Measurements from ENCODE around the gene USF1. TPM values are rescaled to one million over a fixed set of nuclear protein-coding genes. Genes with fewer than 3 reads are reported as not detected.

USF1 gene
- total and polyA plus RNA-seq, 4 donors, result 67.5 to 95.1 (median 73.5) TPM

DNA sequence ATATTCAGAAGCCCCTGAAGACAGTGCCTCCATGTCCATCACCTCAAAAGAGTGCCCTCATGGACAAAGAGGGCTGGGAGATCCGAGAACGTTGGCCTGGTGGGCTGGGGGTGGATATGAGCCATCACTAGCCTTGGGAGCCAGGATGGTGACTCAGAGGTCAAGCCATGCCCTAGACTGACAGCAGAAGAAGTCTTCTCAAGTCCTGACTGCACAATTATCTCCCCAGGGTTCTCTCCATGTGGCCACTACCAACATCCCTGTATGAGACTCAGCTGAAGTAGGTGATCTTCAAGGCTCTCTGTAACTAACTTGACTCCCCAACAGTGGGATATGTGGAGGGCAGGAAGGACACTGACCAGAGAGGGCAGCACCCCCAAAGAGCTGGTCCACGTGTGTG is 7.1 kb upstream of the USF1 start:
- Histone ChIP-seq H3K27me3 (ENCODE audit: control insufficient read depth in 3 of 3, insufficient read depth in 3 of 3, low read length in 2 of 3) (peaks cover 0 to 3% (median 0%) of the 10 kb centered on the region in 3 donors), H3K4me1 (ENCODE audit: control insufficient read depth in 5 of 5, insufficient read depth in 5 of 5, low read length in 5 of 5) (no peaks in the 10 kb centered on the region), H3K9ac (ENCODE audit: insufficient read depth in 1 of 2, low read length in 2 of 2) (no peak overlapping the region), H3K4me3 (no peak overlapping the region), H3K27ac (ENCODE audit: low read depth in 1 of 2, low read length in 1 of 2) (no peak overlapping the region), H3K36me3 (ENCODE audit: control insufficient read depth in 4 of 4, insufficient read depth in 4 of 4, low read length in 4 of 4) (peaks cover 0 to 16% (median 0%) of the 10 kb centered on the region in 4 donors), H3K9me3 (ENCODE audit: control insufficient read depth in 4 of 4, insufficient read depth in 3 of 4, low read length in 3 of 4) (peaks cover 0 to 5% (median 0%) of the 10 kb centered on the region in 4 donors)
- WGBS, 2 donors, result 82 to 84% methylated on average over 3 of the region's 3 CpGs
- ATAC-seq (ENCODE audit: insufficient read depth, low FRiP score) (no peak), DNase-seq (no peak)
- TF ChIP-seq, protein P1, sequence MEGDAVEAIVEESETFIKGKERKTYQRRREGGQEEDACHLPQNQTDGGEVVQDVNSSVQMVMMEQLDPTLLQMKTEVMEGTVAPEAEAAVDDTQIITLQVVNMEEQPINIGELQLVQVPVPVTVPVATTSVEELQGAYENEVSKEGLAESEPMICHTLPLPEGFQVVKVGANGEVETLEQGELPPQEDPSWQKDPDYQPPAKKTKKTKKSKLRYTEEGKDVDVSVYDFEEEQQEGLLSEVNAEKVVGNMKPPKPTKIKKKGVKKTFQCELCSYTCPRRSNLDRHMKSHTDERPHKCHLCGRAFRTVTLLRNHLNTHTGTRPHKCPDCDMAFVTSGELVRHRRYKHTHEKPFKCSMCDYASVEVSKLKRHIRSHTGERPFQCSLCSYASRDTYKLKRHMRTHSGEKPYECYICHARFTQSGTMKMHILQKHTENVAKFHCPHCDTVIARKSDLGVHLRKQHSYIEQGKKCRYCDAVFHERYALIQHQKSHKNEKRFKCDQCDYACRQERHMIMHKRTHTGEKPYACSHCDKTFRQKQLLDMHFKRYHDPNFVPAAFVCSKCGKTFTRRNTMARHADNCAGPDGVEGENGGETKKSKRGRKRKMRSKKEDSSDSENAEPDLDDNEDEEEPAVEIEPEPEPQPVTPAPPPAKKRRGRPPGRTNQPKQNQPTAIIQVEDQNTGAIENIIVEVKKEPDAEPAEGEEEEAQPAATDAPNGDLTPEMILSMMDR (IDR thresholded peaks at IDR 0.05; ENCODE audit: control extremely low read depth, extremely low read depth), result no peak

DNA sequence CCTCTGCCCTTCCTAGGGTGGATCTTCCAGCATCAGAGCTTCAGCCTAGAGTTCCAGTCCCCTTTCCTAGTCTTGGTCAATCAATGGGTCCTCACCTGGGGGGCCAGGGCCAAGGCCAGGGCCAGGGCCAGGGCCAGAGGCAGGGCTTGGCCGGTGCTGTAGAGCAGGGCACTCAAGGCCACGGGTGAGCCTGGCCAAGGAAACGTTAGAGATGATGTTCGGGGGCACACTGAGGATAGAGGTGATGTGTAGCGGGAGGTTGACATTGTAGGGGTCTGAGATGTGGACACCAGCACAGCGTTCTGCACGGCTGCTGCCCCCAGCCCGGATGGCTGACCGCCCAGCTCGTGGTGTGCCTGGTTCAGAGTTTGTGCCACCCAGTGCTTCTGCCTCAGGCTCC is 5.4 kb upstream of the USF1 start:
- no peak for DNase-seq
- peaks cover 0 to 9% (median 3%) of the 10 kb centered on the region in 4 donors for H3K9me3 ChIP-seq (ENCODE audit: control insufficient read depth in 4 of 4, insufficient read depth in 3 of 4, low read length in 3 of 4)
- ATAC-seq (ENCODE audit: insufficient read depth, low FRiP score), result no peak
- no peak overlapping the region for H3K9ac ChIP-seq (ENCODE audit: insufficient read depth in 1 of 2, low read length in 2 of 2)
- WGBS, 2 donors, result 95 to 97% methylated on average over 10 of the region's 10 CpGs
- H3K27ac ChIP-seq (ENCODE audit: low read depth in 1 of 2, low read length in 1 of 2), result no peak overlapping the region
- peaks cover 0 to 19% (median 0%) of the 10 kb centered on the region in 4 donors for H3K36me3 ChIP-seq (ENCODE audit: control insufficient read depth in 4 of 4, insufficient read depth in 4 of 4, low read length in 4 of 4)
- peaks cover 0 to 3% (median 0%) of the 10 kb centered on the region in 5 donors for H3K4me1 ChIP-seq (ENCODE audit: control insufficient read depth in 5 of 5, insufficient read depth in 5 of 5, low read length in 5 of 5)
- TF ChIP-seq, protein P1 (IDR thresholded peaks at IDR 0.05; ENCODE audit: control extremely low read depth, extremely low read depth), result no peak
- no peak overlapping the region for H3K4me3 ChIP-seq
- peaks cover 0 to 3% (median 0%) of the 10 kb centered on the region in 3 donors for H3K27me3 ChIP-seq (ENCODE audit: control insufficient read depth in 3 of 3, insufficient read depth in 3 of 3, low read length in 2 of 3)

DNA sequence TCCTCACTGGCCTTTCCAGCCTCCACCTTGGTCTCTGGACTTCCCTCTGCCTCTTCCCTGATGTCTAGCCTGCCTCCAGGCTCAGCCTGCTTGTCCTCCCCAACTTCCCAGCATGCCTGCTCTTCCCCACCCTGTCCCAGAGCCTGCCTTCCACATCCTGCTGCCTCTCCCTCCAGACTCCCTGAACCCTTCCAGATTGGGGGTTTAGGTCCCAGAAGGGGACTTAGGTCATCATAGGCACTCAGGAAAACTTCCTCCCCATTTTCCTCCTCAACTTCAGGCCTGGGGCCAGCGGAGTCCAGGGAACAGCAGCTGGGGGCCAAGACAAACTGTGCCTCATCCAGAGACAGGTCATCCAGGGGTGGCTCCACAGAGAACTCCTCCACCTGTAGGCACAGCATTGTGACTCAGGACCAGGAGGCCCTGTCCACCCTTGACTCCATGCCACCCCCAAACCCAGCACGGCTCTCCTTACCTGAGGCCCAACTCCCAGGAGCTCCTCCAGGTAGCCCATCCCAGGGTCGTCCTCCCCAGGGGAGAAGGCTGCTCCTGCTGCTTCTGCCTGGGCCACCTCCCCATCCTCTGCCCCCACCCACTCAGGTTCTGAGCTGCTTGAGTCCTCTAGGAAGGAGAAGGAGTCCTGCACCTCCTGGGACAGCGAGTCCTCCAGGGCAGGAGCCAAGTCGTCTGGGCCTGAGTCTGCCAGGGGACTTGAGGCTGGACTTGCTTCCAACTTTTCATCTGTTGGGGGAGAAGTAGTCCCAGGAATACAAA is 3.4 kb upstream of the USF1 start:
- no peak for DNase-seq
- 91 to 95% methylated on average over 5 of the region's 5 CpGs for WGBS, 2 donors
- no peak for ATAC-seq (ENCODE audit: insufficient read depth, low FRiP score)
- Histone ChIP-seq H3K4me3 (no peak overlapping the region), H3K4me1 (ENCODE audit: control insufficient read depth in 5 of 5, insufficient read depth in 5 of 5, low read length in 5 of 5) (peaks cover under 1 to 10% (median 4%) of the 10 kb centered on the region in 5 donors), H3K9ac (ENCODE audit: insufficient read depth in 1 of 2, low read length in 2 of 2) (no peak overlapping the region), H3K36me3 (ENCODE audit: control insufficient read depth in 4 of 4, insufficient read depth in 4 of 4, low read length in 4 of 4) (peaks cover 0 to 15% (median 0%) of the 10 kb centered on the region in 4 donors), H3K27ac (ENCODE audit: low read depth in 1 of 2, low read length in 1 of 2) (no peak overlapping the region), H3K9me3 (ENCODE audit: control insufficient read depth in 4 of 4, insufficient read depth in 3 of 4, low read length in 3 of 4) (peaks cover 0 to 10% (median 4%) of the 10 kb centered on the region in 4 donors), H3K27me3 (ENCODE audit: control insufficient read depth in 3 of 3, insufficient read depth in 3 of 3, low read length in 2 of 3) (peaks cover 0 to 3% (median 0%) of the 10 kb centered on the region in 3 donors)
- TF ChIP-seq, protein P1 (IDR thresholded peaks at IDR 0.05; ENCODE audit: control extremely low read depth, extremely low read depth), result no peak

All from lung (tissue), 12 donors.